ENCODE measurements around the gene RNFT2. TPM values are rescaled to one million over a fixed set of nuclear protein-coding genes. Genes with fewer than 3 reads are reported as not detected.

Gene RNFT2
- total RNA-seq, 3 donors from 2014 or later (not counting 1 experiment from before 2014, with no cell fraction given): 4.0 to 6.9 (median 5.3) TPM

GRCh38 chr12:116803013-116803736, 65.1 kb downstream of the RNFT2 start:
- TF ChIP-seq CTCF (IDR thresholded peaks at IDR 0.05): no peak
- intact Hi-C loops (cut with micrococcal nuclease): no loop called here
- Histone ChIP-seq H3K27ac (ENCODE audit: low read length) (peak overlapping the region; percentile 48), H3K4me3 (ENCODE audit: low read length) (no peak overlapping the region), H3K27me3 (ENCODE audit: control insufficient read depth, insufficient read depth, low read length) (no peaks in the 10 kb centered on the region), H3K4me1 (ENCODE audit: control insufficient read depth, insufficient read depth, low read length) (no peaks in the 10 kb centered on the region), H3K9me3 (ENCODE audit: control insufficient read depth, insufficient read depth, low read length) (peaks cover 4% of the 10 kb centered on the region), H3K36me3 (ENCODE audit: control insufficient read depth, insufficient read depth, low read length) (no peaks in the 10 kb centered on the region)
- ATAC-seq: no peak
- Mint-ChIP-seq H3K4me1 (no peaks in the 10 kb centered on the region), H3K27me3 (ENCODE audit: low read depth in 2 of 2) (no peaks in the 10 kb centered on the region), H3K36me3 (no peaks in the 10 kb centered on the region), H3K9me3 (no peaks in the 10 kb centered on the region), H3K27ac (no peak overlapping the region), H3K4me3 (no peak overlapping the region)
- DNase-seq: no peak
- WGBS (ENCODE audit: insufficient coverage): 49% methylated on average over 5 of the region's 7 CpGs

- intact Hi-C loops (cut with micrococcal nuclease): no loop called here
- H3K4me1 Mint-ChIP-seq: no peaks in the 10 kb centered on the region
- peaks cover under 1% of the 10 kb centered on the region for H3K9me3 ChIP-seq (ENCODE audit: control insufficient read depth, insufficient read depth, low read length)
- no peak for DNase-seq
- no peak for ATAC-seq
- TF ChIP-seq CTCF (IDR thresholded peaks at IDR 0.05): no peak
- H3K4me1 ChIP-seq (ENCODE audit: control insufficient read depth, insufficient read depth, low read length): no peaks in the 10 kb centered on the region
- H3K27ac ChIP-seq (ENCODE audit: low read length): peak overlapping the region; percentile 48
- H3K36me3 Mint-ChIP-seq: no peaks in the 10 kb centered on the region
- no CpG with 5 or more reads among the region's 1 CpG for WGBS (ENCODE audit: insufficient coverage)
- no peak overlapping the region for H3K4me3 Mint-ChIP-seq
- no peaks in the 10 kb centered on the region for H3K27me3 ChIP-seq (ENCODE audit: control insufficient read depth, insufficient read depth, low read length)
- H3K36me3 ChIP-seq (ENCODE audit: control insufficient read depth, insufficient read depth, low read length): no peaks in the 10 kb centered on the region
- no peaks in the 10 kb centered on the region for H3K9me3 Mint-ChIP-seq
- no peak overlapping the region for H3K4me3 ChIP-seq (ENCODE audit: low read length)
- H3K27me3 Mint-ChIP-seq (ENCODE audit: low read depth in 2 of 2): no peaks in the 10 kb centered on the region
- no peak overlapping the region for H3K27ac Mint-ChIP-seq
Measured at GRCh38 chr12:116804051-116804450, 65.9 kb downstream of the RNFT2 start.

- WGBS (ENCODE audit: insufficient coverage): 94% methylated on average over 7 of the region's 10 CpGs
- H3K36me3 Mint-ChIP-seq: no peaks in the 10 kb centered on the region
- no peaks in the 10 kb centered on the region for H3K9me3 Mint-ChIP-seq
Measured at GRCh38 chr12:116806845-116807440, 68.8 kb downstream of the RNFT2 start.

More at GRCh38 chr12:116806845-116807440, 68.8 kb downstream of the RNFT2 start:
- no peak for DNase-seq
- H3K4me1 ChIP-seq (ENCODE audit: control insufficient read depth, insufficient read depth, low read length): no peaks in the 10 kb centered on the region
- no peaks in the 10 kb centered on the region for H3K27me3 ChIP-seq (ENCODE audit: control insufficient read depth, insufficient read depth, low read length)
- H3K4me3 ChIP-seq (ENCODE audit: low read length): no peak overlapping the region
- no peak for TF ChIP-seq CTCF (IDR thresholded peaks at IDR 0.05)
- H3K27me3 Mint-ChIP-seq (ENCODE audit: low read depth in 2 of 2): no peaks in the 10 kb centered on the region
- ATAC-seq: no peak
- H3K4me1 Mint-ChIP-seq: no peaks in the 10 kb centered on the region
- H3K27ac ChIP-seq (ENCODE audit: low read length): no peak overlapping the region
- no peaks in the 10 kb centered on the region for H3K36me3 ChIP-seq (ENCODE audit: control insufficient read depth, insufficient read depth, low read length)
- H3K4me3 Mint-ChIP-seq: no peak overlapping the region
- H3K9me3 ChIP-seq (ENCODE audit: control insufficient read depth, insufficient read depth, low read length): no peaks in the 10 kb centered on the region
- no peak overlapping the region for H3K27ac Mint-ChIP-seq
- intact Hi-C loops (cut with micrococcal nuclease): no loop called here
